Activated gamma-delta T cell treated with Interleukin-2 at 50 U/mL for 16 hours (primary cell): Measurements from ENCODE around the gene ADGRV1.
"Not testable (repeated sequence)": the region's sequence is repeated elsewhere in the genome, so short reads cannot be mapped to it uniquely, and the experiment has no call there.

ENCODE experiments used
- DNase-seq: peaks from one replicate; pipeline ENCODE4 v3.0.0-alpha.2; 2020

The ADGRV1 gene

DNA sequence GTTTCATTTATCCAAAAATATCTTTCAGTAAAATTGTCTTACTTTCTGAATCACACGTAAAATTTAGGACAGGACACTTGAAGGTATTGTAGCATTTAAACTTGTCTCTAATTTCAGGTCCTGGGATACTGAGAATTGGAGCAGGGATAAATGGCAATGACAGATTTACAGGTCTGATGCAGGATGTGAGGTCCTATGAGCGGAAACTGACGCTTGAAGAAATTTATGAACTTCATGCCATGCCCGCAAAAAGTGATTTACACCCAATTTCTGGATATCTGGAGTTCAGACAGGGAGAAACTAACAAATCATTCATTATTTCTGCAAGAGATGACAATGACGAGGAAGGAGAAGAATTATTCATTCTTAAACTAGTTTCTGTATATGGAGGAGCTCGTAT, 99.2 kb downstream of the ADGRV1 start:
- DNase-seq, result no peak

DNA sequence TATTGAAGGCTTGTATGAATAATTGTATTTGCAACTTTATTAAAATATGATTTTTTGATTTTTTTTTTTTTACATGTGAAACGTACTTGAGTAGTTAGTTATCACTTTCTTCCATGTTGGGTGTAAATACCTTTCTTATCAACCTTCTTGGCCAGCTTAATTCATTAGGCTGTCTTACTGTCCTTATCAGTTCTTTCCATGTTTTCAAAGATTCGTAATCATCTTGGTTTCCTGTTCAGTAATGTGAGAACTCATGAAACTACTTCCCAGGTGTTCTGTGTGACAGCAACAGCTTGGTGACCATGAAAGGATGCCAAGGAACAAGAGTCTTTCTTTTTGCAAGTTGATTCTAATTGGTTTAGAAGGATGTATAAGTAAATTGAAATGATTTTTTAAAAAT, 100.0 kb downstream of the ADGRV1 start:
- no peak for DNase-seq

DNA sequence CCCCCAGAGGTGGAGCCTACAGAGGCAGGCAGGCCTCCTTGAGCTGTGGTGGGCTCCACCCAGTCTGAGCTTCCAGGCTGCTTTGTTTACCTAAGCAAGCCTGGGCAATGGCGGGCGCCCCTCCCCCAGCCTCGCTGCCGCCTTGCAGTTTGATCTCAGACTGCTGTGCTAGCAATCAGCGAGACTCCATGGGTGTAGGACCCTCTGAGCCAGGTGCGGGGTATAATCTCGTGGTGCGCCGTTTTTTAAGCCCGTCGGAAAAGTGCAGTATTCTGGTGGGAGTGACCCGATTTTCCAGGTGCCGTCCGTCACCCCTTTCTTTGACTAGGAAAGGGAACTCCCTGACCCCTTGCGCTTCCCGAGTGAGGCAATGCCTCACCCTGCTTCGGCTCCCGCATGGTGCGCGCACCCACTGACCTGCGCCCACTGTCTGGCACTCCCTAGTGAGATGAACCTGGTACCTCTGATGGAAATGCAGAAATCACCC, 109.5 kb downstream of the ADGRV1 start:
- DNase-seq, result not testable (repeated sequence)

GRCh38 chr5:90675222-90675621, 116.6 kb downstream of the ADGRV1 start:
- DNase-seq, result no peak

GRCh38 chr5:90680921-90681563, 122.4 kb downstream of the ADGRV1 start:
- DNase-seq, result no peak

- DNase-seq, result no peak
These were observed 123.7 kb downstream of the ADGRV1 start for GRCh38 chr5:90682278-90682677.

GRCh38 chr5:90685425-90686022, 126.9 kb downstream of the ADGRV1 start:
- DNase-seq, result no peak

GRCh38 chr5:90686363-90686762, 127.8 kb downstream of the ADGRV1 start:
- DNase-seq, result not testable (repeated sequence)

DNA sequence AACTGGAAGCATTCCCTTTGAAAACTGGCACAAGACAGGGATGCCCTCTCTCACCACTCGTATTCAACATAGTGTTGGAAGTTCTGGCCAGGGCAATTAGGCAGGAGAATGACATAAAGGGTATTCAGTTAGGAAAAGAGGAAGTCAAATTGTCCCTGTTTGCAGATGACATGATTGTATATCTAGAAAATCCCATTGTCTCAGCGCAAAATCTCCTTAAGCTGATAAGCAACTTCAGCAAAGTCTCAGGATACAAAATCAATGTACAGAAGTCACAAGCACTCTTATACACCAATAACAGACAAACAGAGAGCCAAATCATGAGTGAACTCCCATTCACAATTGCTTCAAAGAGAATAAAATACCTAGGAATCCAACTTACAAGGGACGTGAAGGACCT, 128.9 kb downstream of the ADGRV1 start:
- not testable (repeated sequence) for DNase-seq

DNA sequence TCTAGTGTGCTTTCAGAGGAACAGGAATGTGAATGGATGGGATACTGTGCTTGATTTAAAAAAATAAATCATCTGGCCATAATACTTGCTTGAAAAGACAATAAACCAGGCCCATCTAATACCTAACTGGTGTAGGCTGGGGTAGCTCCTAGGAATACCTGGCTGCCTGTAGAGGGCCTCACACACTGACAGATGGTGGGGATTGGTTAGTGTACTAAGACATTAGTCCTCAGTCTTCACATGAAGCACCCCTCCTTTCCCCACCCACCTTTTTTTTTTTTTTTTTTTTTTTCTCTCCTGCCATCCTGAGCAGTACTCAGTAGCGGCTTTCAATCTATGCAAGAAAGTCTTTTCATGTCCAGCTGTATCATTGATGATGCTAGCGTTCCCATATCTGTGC, 130.5 kb downstream of the ADGRV1 start:
- DNase-seq, result no peak

DNA sequence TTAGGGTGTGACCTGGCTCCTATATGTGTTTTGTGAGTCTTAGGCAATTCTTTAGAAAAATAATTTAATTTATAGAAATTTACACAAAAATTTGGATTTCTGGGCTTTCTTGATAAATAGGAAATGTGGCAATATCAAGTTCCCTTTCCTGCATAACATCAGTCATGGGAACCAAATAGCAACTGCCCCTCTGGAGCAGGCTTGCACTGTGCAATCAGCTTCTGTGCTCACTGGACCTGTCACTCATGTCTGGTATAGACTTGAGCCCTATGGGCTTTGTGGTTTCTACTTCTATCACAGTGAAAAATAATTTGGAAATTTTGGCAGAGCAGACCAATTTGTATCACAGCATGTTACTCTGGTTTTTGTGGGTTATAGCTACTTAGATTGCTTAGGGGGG, 131.7 kb downstream of the ADGRV1 start:
- DNase-seq, result no peak

DNA sequence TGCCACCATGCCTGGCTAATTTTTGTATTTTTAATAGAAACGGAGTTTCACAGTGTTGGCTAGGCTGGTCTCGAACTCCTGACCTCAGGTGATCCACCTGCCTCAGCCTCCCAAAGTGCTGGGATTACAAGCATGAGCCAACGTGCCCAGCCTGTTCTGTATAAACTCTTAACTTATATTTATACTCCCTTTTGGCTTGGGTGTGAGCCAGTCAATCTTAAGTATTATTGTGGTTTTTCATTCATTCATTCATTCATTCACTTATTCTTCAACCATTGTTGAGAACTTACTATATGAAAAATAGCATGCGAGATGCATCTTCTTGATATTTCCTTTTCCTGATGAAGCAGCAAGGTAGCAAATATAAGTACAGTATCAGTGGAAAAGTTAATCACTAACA, 132.9 kb downstream of the ADGRV1 start:
- no peak for DNase-seq

DNA sequence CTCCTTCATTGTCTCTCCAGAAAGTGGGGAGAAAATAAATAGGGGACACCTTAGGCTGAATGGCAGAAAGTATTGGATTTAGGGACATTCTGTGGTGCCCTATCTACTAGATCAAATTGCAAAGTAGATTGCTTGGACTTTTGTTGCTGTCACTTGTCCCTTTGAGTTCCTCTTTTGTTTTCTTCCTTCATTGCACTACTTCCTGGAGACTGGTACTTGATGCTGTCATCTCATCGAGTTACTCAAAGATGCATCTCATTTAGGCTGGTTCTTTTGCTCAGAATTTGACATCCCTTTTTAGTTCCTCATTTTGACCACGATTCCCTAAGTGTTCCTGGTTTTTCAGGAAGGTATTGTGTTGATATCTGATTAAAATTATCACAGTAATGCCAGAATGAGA, 137.6 kb downstream of the ADGRV1 start:
- no peak for DNase-seq

DNA sequence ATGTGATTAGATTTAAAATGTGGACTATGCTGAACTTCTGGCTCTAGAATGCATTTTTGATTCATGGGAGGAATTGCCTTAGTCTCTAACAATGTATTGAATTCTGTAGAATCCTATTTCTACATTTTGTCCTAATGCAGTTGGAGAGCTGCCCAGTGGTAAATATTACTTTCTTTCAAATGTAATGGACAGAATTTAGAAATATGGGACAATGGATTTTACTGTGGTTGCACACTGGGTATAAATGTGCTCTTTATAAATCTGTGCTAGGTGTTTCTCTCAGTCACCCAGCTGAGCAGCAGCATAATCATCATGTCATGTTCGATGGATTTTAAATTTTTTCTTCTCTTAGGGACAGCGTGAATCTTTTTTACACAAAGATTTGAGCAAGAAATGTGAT, 141.7 kb downstream of the ADGRV1 start:
- no peak for DNase-seq

DNA sequence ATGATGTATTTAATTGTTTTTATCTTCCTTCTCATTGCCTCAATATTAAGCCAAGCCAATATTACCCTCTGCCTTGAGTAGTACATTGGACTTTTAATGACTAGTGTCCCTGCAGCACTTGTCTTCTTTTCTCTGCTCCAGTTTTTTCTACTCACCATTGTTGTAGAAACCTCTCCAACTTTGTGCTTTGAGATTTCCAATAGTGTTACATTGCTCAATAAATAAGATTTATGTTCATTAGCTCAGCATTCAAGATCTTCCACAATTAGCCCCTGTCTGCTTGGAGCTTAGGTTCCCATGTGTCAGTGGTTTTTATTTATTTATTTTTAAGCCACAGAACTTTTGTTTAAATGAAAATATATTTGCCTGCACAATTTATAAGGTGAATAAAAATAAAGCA, 145.3 kb downstream of the ADGRV1 start:
- no peak for DNase-seq

GRCh38 chr5:90707698-90708097, 149.1 kb downstream of the ADGRV1 start:
- no peak for DNase-seq

GRCh38 chr5:90709323-90710155, 150.9 kb downstream of the ADGRV1 start:
- no peak for DNase-seq

DNA sequence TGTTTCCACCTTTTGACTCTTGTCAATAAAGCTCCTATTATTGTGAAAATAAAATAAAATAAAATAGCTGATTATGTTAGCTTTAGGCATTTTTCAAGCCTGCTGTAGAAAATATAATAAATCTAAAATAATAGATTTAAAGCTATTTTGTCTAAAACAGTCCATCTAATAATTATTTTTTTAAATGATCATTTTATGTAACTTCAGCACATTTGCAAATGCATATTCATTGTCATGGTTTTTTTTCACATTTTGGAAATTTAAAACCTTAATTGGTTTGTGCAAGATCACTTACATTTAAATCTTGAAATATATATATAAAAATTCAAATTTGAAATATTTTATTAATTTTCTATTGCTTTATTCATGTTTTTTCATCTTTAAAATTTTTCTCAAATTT, 159.8 kb downstream of the ADGRV1 start:
- DNase-seq, result no peak

- DNase-seq, result no peak
These were observed 181.0 kb downstream of the ADGRV1 start for GRCh38 chr5:90739567-90739966.

- no peak for DNase-seq
These were observed 181.7 kb downstream of the ADGRV1 start for GRCh38 chr5:90740244-90740799.

DNA sequence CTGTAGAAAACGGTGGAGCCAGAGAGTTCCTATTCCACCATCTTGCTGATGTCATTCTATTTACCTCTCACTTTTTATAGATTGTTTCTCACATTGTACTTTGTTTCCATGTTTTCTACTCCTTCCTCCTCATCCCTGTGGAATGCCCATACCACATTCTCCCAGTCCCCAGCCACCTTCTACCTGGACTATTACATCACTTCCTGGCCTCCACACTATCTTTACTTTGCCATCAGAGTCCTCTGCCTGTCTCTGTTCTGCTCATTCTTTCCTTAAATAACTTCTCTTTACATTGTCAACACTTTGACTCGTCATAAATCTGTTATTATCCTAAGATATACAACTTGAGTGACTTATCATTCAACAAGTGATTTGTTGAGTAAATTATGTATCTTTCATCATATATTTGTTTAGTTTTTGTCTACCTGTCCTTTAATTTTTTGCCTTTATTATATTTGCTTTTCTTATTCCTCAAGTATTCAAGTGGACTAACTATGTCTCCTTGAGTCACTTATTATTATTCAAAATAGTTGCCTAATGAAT, 182.5 kb downstream of the ADGRV1 start:
- DNase-seq, result no peak

GRCh38 chr5:90746119-90746518, 187.5 kb downstream of the ADGRV1 start:
- no peak for DNase-seq

DNA sequence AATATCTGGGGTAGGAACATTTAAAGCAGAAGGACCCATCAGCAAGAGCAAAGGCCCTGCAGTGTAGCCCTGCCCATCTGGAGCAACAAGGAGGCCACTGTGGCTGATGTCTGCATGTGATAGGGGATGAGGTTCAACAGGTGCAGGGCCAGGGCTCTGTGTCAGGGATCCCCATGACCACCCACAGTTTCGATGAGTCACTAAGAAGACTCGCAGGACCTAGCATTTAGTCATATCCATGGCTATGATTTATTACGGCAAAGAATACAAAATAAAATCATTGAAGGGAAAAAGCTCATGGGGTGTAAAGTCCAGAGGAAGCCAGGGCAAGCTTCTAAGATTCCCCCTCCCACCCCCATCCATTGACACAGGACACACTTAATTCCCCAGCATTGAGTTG, 188.6 kb downstream of the ADGRV1 start:
- DNase-seq, result no peak
